H1 (cell line): ENCODE data around the gene BRD7. TPM values are rescaled to one million over a fixed set of nuclear protein-coding genes. Genes with fewer than 3 reads are reported as not detected.

Source experiments
- CTCF ChIA-PET: fragments of 300-600 bp; sonication (Branson Sonifier 250); formaldehyde crosslinking; loops from one replicate; lab custom pipeline; 2021; ENCODE audit not compliant: partially characterized antibody; lab: Charles Lee
- POLR2A ChIA-PET: fragments of 300-600 bp; sonication (Branson Sonifier 250); formaldehyde crosslinking; loops from one replicate; lab custom pipeline; 2021; ENCODE audit warnings: inconsistent platforms; ENCODE audit not compliant: partially characterized antibody; lab: Charles Lee
- DNase-seq, 2 experiments: peaks; one replicate each; pipeline versions ENCODE4 v3.0.0 to v3.0.0-alpha.2; 2010 to 2022; ENCODE audit warnings: low spot score in 2 of 2, low read depth in 1 of 2, mixed read lengths in 1 of 2
- FAIRE-seq: peaks from 2 replicates; lab custom pipeline; 2011; peaks lifted over from hg19 to GRCh38; lab: Jason Lieb, UNC
- H2AFZ ChIP-seq: 2 replicates; pipeline ENCODE4 v1.8.1; 2012; ENCODE audit warnings: low read length, inconsistent platforms
- H2AK5ac ChIP-seq: 2 replicates; pipeline ENCODE4 v1.6.1; 2013; ENCODE audit warnings: low read depth, low read length
- H2BK120ac ChIP-seq: replicated peaks from 2 replicates; pipeline ENCODE3; 2013; ENCODE audit warnings: low read depth, low read length, inconsistent platforms
- H2BK12ac ChIP-seq: 2 replicates; pipeline ENCODE4 v1.6.1; 2013; ENCODE audit warnings: low read depth, low read length
- H2BK15ac ChIP-seq: 2 replicates; pipeline ENCODE4 v1.6.1; 2013; ENCODE audit warnings: low read length
- H2BK20ac ChIP-seq: 2 replicates; pipeline ENCODE4 v1.6.1; 2013; ENCODE audit warnings: low read length
- H2BK5ac ChIP-seq: 2 replicates; pipeline ENCODE4 v1.6.1; 2013; ENCODE audit warnings: low read depth, low read length
- H3K14ac ChIP-seq: 2 replicates; pipeline ENCODE4 v1.6.1; 2013; ENCODE audit warnings: inconsistent platforms; ENCODE audit not compliant: insufficient read length
- H3K18ac ChIP-seq: 2 replicates; pipeline ENCODE4 v1.6.1; 2013; ENCODE audit warnings: low read length; ENCODE audit errors: extremely low read depth
- H3K23ac ChIP-seq: 2 replicates; pipeline ENCODE4 v1.6.1; 2013; ENCODE audit warnings: inconsistent platforms; ENCODE audit not compliant: insufficient read length
- H3K23me2 ChIP-seq: 2 replicates; pipeline ENCODE4 v1.6.1; 2013; ENCODE audit warnings: low read depth, low read length
- H3K27ac ChIP-seq: 2 replicates; pipeline ENCODE4 v1.6.1; 2011; ENCODE audit warnings: low read depth, low read length, inconsistent platforms
- H3K27me3 ChIP-seq, 4 experiments: replicated peaks in 1 of 4; 1 replicate in 1 of 4; 2 replicates in 3 of 4; pipeline versions ENCODE4 v1.6.1 to v1.8.1; 2011 to 2013; ENCODE audit warnings: low read length in 3 of 4, mild to moderate bottlenecking in 3 of 4, inconsistent platforms in 2 of 4, mixed read lengths in 2 of 4, moderate library complexity in 1 of 4; ENCODE audit not compliant: control insufficient read depth in 3 of 4, insufficient read depth in 3 of 4; ENCODE audit errors: extremely low read depth in 1 of 4
- H3K36me3 ChIP-seq, 4 experiments: 2 replicates each; pipeline versions ENCODE4 v1.6.1 to v1.8.1; 2011 to 2013; ENCODE audit warnings: mild to moderate bottlenecking in 4 of 4, low read length in 3 of 4, moderate library complexity in 2 of 4, control low read depth in 1 of 4, inconsistent platforms in 1 of 4; ENCODE audit not compliant: insufficient read depth in 4 of 4, control insufficient read depth in 2 of 4
- H3K4ac ChIP-seq: replicated peaks from 2 replicates; pipeline ENCODE3; 2013; ENCODE audit warnings: low read length, low read depth, mixed read lengths, inconsistent platforms; ENCODE audit not compliant: insufficient read length
- H3K4me1 ChIP-seq, 4 experiments: replicated peaks in 1 of 4; 1 replicate in 1 of 4; 2 replicates in 3 of 4; pipeline versions ENCODE4 v1.6.1 to v1.8.1; 2011 to 2013; ENCODE audit warnings: low read length in 3 of 4, inconsistent platforms in 2 of 4, mixed read lengths in 1 of 4; ENCODE audit not compliant: insufficient read depth in 4 of 4, control insufficient read depth in 3 of 4
- H3K4me2 ChIP-seq, 2 experiments: 2 replicates each; pipeline versions ENCODE4 v1.6.1 to v1.8.1; 2011 to 2013; ENCODE audit warnings: low read depth in 2 of 2, low read length in 2 of 2, control low read depth in 1 of 2, inconsistent platforms in 1 of 2, mild to moderate bottlenecking in 1 of 2; ENCODE audit not compliant: insufficient read depth in 1 of 2
- H3K4me3 ChIP-seq, 4 experiments: fragments of 200-600, 300-600 bp in 1 of 4; sonication (generic), shearing (Covaris generic), sonication (Bioruptor Twin) in 1 of 4; 2 replicates each; pipeline versions ENCODE4 v1.5.1 to v1.8.1; 2011 to 2016; ENCODE audit warnings: low read length in 4 of 4, low read depth in 3 of 4, control low read depth in 2 of 4, inconsistent platforms in 2 of 4, mild to moderate bottlenecking in 2 of 4, mixed read lengths in 1 of 4, moderate library complexity in 1 of 4; ENCODE audit not compliant: insufficient read depth in 2 of 4; ENCODE audit errors: extremely low read depth in 1 of 4
- H3K56ac ChIP-seq: replicated peaks from 2 replicates; pipeline ENCODE3; 2013; ENCODE audit warnings: low read depth, mild to moderate bottlenecking, mixed read lengths, low read length, inconsistent platforms; ENCODE audit not compliant: insufficient read length
- H3K79me1 ChIP-seq: 2 replicates; pipeline ENCODE4 v1.6.1; 2013; ENCODE audit warnings: low read depth, low read length, control low read depth
- H3K79me2 ChIP-seq, 2 experiments: 2 replicates each; pipeline versions ENCODE4 v1.6.1 to v1.8.1; 2012 to 2013; ENCODE audit warnings: low read length in 2 of 2, mild to moderate bottlenecking in 2 of 2, inconsistent platforms in 1 of 2; ENCODE audit not compliant: insufficient read depth in 2 of 2, control insufficient read depth in 1 of 2
- H3K9ac ChIP-seq, 4 experiments: replicated peaks in 1 of 4; 1 replicate in 1 of 4; 2 replicates in 3 of 4; pipeline versions ENCODE4 v1.6.1 to v1.8.1; 2011 to 2013; ENCODE audit warnings: low read depth in 3 of 4, low read length in 3 of 4, control low read depth in 2 of 4, mild to moderate bottlenecking in 2 of 4, moderate library complexity in 2 of 4, inconsistent platforms in 1 of 4; ENCODE audit errors: extremely low read depth in 1 of 4
- H3K9me3 ChIP-seq, 2 experiments: 2 replicates each; pipeline versions ENCODE4 v1.6.1 to v1.8.1; 2012 to 2013; ENCODE audit warnings: mild to moderate bottlenecking in 2 of 2, moderate library complexity in 2 of 2, control low read depth in 1 of 2, inconsistent platforms in 1 of 2, low read depth in 1 of 2, low read length in 1 of 2, mixed read lengths in 1 of 2; ENCODE audit not compliant: insufficient read depth in 2 of 2
- H4K20me1 ChIP-seq, 2 experiments: replicated peaks in 1 of 2; 2 replicates each; pipeline versions ENCODE3 to v1.8.1; 2011 to 2013; ENCODE audit warnings: inconsistent platforms in 2 of 2, low read length in 2 of 2, mild to moderate bottlenecking in 1 of 2; ENCODE audit not compliant: insufficient read depth in 2 of 2, control insufficient read depth in 1 of 2
- H4K5ac ChIP-seq: 2 replicates; pipeline ENCODE4 v1.6.1; 2013; ENCODE audit warnings: low read length, low read depth, mixed read lengths, inconsistent platforms; ENCODE audit not compliant: insufficient read length
- H4K8ac ChIP-seq: 2 replicates; pipeline ENCODE4 v1.8.0; 2013; ENCODE audit warnings: mild to moderate bottlenecking, moderate library complexity, low read length, inconsistent platforms; ENCODE audit not compliant: insufficient read depth; ENCODE audit errors: extremely low read depth
- H4K91ac ChIP-seq: replicated peaks from 2 replicates; pipeline ENCODE3; 2013; ENCODE audit warnings: low read length, mixed read lengths, inconsistent platforms; ENCODE audit not compliant: insufficient read length
- CTCF ChIP-seq, 3 experiments: IDR thresholded peaks; 1 replicate in 2 of 3; 2 replicates in 1 of 3; pipeline versions ENCODE4 v1.5.1 to v1.6.1; 2011; ENCODE audit warnings: low read length in 3 of 3, mild to moderate bottlenecking in 3 of 3, inconsistent platforms in 2 of 3, low read depth in 1 of 3, moderate library complexity in 1 of 3; ENCODE audit not compliant: insufficient read depth in 1 of 3; ENCODE audit errors: control extremely low read depth in 1 of 3
- MAX ChIP-seq: IDR thresholded peaks from 2 replicates; pipeline ENCODE4 v1.6.1; 2012; ENCODE audit warnings: inconsistent platforms
- RAD21 ChIP-seq, 2 experiments: IDR thresholded peaks in 1 of 2; conservative IDR thresholded peaks in 1 of 2; 2 replicates each; pipeline ENCODE4 v1.6.1; 2011; ENCODE audit warnings: low read depth in 2 of 2, low read length in 2 of 2, improper control_type of control experiment in 1 of 2, inconsistent platforms in 1 of 2, mild to moderate bottlenecking in 1 of 2, moderate library complexity in 1 of 2
- SIN3A ChIP-seq, 2 experiments: IDR thresholded peaks in 1 of 2; conservative IDR thresholded peaks in 1 of 2; 2 replicates each; pipeline ENCODE4 v1.6.1; 2011 to 2012; ENCODE audit warnings: low read length in 2 of 2, improper control_type of control experiment in 1 of 2, low read depth in 1 of 2, mild to moderate bottlenecking in 1 of 2
- TAF1 ChIP-seq: IDR thresholded peaks from 2 replicates; pipeline ENCODE4 v1.6.1; 2011; ENCODE audit warnings: mild to moderate bottlenecking, low read depth, low read length
- WGBS, 2 experiments: shearing (Covaris generic) in 1 of 2; methylation state at CpG; one replicate each; pipeline versions ENCODE4 v1.1.6 to v1.1.7; 2013 to 2015; ENCODE audit warnings: low lambda C conversion rate in 2 of 2, mixed read lengths in 2 of 2, inconsistent platforms in 1 of 2, low coverage in 1 of 2, missing lambda C conversion rate in 1 of 2; ENCODE audit not compliant: insufficient replicate concordance in 2 of 2, insufficient coverage in 1 of 2, insufficient read length in 1 of 2; ENCODE audit errors: extremely low coverage in 1 of 2, missing lambda C conversion rate in 1 of 2; 5-methylcytosine and 5-hydroxymethylcytosine counted together
- polyA plus RNA-seq, 7 experiments: library from polyadenylated mRNA; depleted of rRNA in 3 of 7; stranded (reverse) in 5 of 7; unstranded in 2 of 7; fragments of >200 nt in 5 of 7; fragments of 200-250 nt in 2 of 7; gene quantifications; 1 replicate in 5 of 7; 2 replicates in 1 of 7; 4 replicates in 1 of 7; pipeline versions ENCODE4 v1.2.1 to v1.2.3, GENCODE V29; 2011 to 2013; ENCODE audit warnings: missing spikeins in 2 of 7, mixed read lengths in 2 of 7
- total RNA-seq: library from RNA; stranded (reverse); fragmentation: NEBNext Ultra II Directional; extraction: Animal tissue kit (Norgen Biotek cat#: 25700); gene quantifications from 2 replicates; pipeline ENCODE4 v1.2.1, GENCODE V29; 2021

BRD7 gene
- total and polyA plus RNA-seq, 2 of the 8 experiments (the other 6 are each of a cell fraction or from before 2014, with no cell fraction given) = 42.5 to 120 TPM

- no peak overlapping the region for H2AK5ac ChIP-seq
- CTCF ChIA-PET = interaction anchor here (0.5 to 9.4 kb wide), 33 partner anchors 10 to 1326 kb away, joined by 3 to 92 read pairs (median 4); partner anchors contain the start of gene ADCY7
- peaks cover 0 to 52% (median 25%) of the 10 kb centered on the region in 4 experiments; a peak in 6 of 8 replicates for H3K36me3 ChIP-seq
- H3K56ac ChIP-seq = no peak overlapping the region
- peaks cover 0 to 35% of the 10 kb centered on the region in 2 experiments; a peak in 2 of 4 replicates for H3K79me2 ChIP-seq
- H3K4ac ChIP-seq = no peak overlapping the region
- H3K23ac ChIP-seq = no peak overlapping the region
- no peak overlapping the region for H3K9ac ChIP-seq
- H4K8ac ChIP-seq = no peak overlapping the region
- no peaks in the 10 kb centered on the region for H3K9me3 ChIP-seq
- H2BK120ac ChIP-seq = no peak overlapping the region
- H4K91ac ChIP-seq = no peak overlapping the region
- H3K4me2 ChIP-seq = no peak overlapping the region
- WGBS, 2 experiments = 73% methylated on average over 11 of the region's 11 CpGs; no CpG with 5 or more reads in 1 of the 2 experiments
- TF ChIP-seq TAF1 (no peak), RAD21 (IDR thresholded peaks at IDR 0.05 in 1 of 2, conservative IDR thresholded peaks at IDR 0.05 in 1 of 2; ENCODE audit: low read depth in 2 of 2, low read length in 2 of 2) (peak in 1 of 2 experiments; percentile 34; a peak in 3 of 4 replicates), SIN3A (conservative IDR thresholded peaks at IDR 0.05 in 1 of 2, IDR thresholded peaks at IDR 0.05 in 1 of 2; ENCODE audit: low read depth in 1 of 2, low read length in 2 of 2) (no peak), MAX (no peak), CTCF (IDR thresholded peaks at IDR 0.05; ENCODE audit: control extremely low read depth in 1 of 3, insufficient read depth in 1 of 3, low read depth in 1 of 3, low read length in 3 of 3) (peak in 1 of 3 experiments; percentile 22; a peak in 2 of 4 replicates)
- no peak overlapping the region for H3K18ac ChIP-seq
- DNase-seq (no peak), FAIRE-seq (no peak)
- H3K23me2 ChIP-seq = no peaks in the 10 kb centered on the region
- H3K79me1 ChIP-seq = no peaks in the 10 kb centered on the region
- no peak overlapping the region for H2BK5ac ChIP-seq
- POLR2A ChIA-PET = interaction anchor here (0.6 to 1.4 kb wide), 5 partner anchors 9 to 28 kb away, joined by 3 to 5 read pairs (median 3); no protein-coding TSS in a partner anchor
- H3K4me1 ChIP-seq = no peaks in the 10 kb centered on the region
- no peak overlapping the region for H2BK20ac ChIP-seq
- no peak overlapping the region for H3K27ac ChIP-seq
- H2BK15ac ChIP-seq = no peak overlapping the region
- H2AFZ ChIP-seq = no peak overlapping the region
- no peaks in the 10 kb centered on the region for H3K27me3 ChIP-seq
- H4K20me1 ChIP-seq = peaks cover 3 to 6% of the 10 kb centered on the region in 2 experiments
- no peak overlapping the region for H4K5ac ChIP-seq
- H3K14ac ChIP-seq = no peak overlapping the region
- H3K4me3 ChIP-seq = no peak overlapping the region
- no peak overlapping the region for H2BK12ac ChIP-seq
Measured at GRCh38 chr16:50354629-50355456, 13.9 kb downstream of the BRD7 start.
